IMR-90 (cell line): ENCODE results near the gene GMEB2. TPM values are rescaled to one million over a fixed set of nuclear protein-coding genes. Genes with fewer than 3 reads are reported as not detected.

ENCODE experiments used
- ATAC-seq: fragments of 200-7000 bp; cut with Tn5 transposase; 2 replicates; pipeline ENCODE4 v1.9.1; 2020; ENCODE audit warnings: low read depth, mild to moderate bottlenecking, moderate library complexity
- BruUV-seq: library from RNA; stranded (reverse); fragments of 400-500 nt; replicated peaks from 2 replicates; lab custom pipeline; 2021; lab: Mats Ljungman, UMichigan
- CTCF ChIA-PET: fragments of 300-600 bp; formaldehyde crosslinking; extraction: SDS; loops from one replicate; lab custom pipeline; 2021; ENCODE audit warnings: antibody characterized with exemption; lab: Yijun Ruan, JAX
- POLR2A ChIA-PET: fragments of 300-600 bp; sonication (Branson Sonifier 250); formaldehyde crosslinking; loops from one replicate; lab custom pipeline; 2022; ENCODE audit warnings: antibody characterized with exemption; ENCODE audit not compliant: unreplicated experiment; lab: Charles Lee
- DNase-seq: peaks from one replicate; pipeline ENCODE4 v3.0.0; 2013
- H2AFZ ChIP-seq: replicated peaks from 2 replicates; pipeline ENCODE3; 2013; ENCODE audit warnings: low read length, mild to moderate bottlenecking; ENCODE audit not compliant: poor library complexity
- H2AK5ac ChIP-seq: 2 replicates; pipeline ENCODE4 v1.6.1; 2013; ENCODE audit warnings: low read depth, low read length, inconsistent platforms
- H2AK9ac ChIP-seq: replicated peaks from 2 replicates; pipeline ENCODE3; 2013; ENCODE audit warnings: mild to moderate bottlenecking, low read depth, low read length, moderate library complexity; ENCODE audit not compliant: poor library complexity
- H2BK120ac ChIP-seq: 2 replicates; pipeline ENCODE4 v1.6.1; 2013; ENCODE audit warnings: low read depth, low read length, inconsistent platforms
- H2BK15ac ChIP-seq: 3 replicates; pipeline ENCODE4 v1.6.1; 2013; ENCODE audit warnings: low read depth, low read length, inconsistent platforms
- H2BK20ac ChIP-seq: 2 replicates; pipeline ENCODE4 v1.6.1; 2013; ENCODE audit warnings: low read depth, mild to moderate bottlenecking, inconsistent platforms, low read length, moderate library complexity
- H2BK5ac ChIP-seq: 2 replicates; pipeline ENCODE4 v1.6.1; 2013; ENCODE audit warnings: mild to moderate bottlenecking, low read depth, low read length, inconsistent platforms; ENCODE audit not compliant: poor library complexity, severe bottlenecking
- H3K14ac ChIP-seq: replicated peaks from 2 replicates; pipeline ENCODE4 v1.6.1; 2013; ENCODE audit warnings: low read depth, low read length, inconsistent platforms
- H3K18ac ChIP-seq: 2 replicates; pipeline ENCODE4 v1.6.1; 2013; ENCODE audit warnings: low read depth, low read length, control low read depth
- H3K23ac ChIP-seq: 2 replicates; pipeline ENCODE4 v1.6.1; 2013; ENCODE audit warnings: low read depth, low read length, inconsistent platforms
- H3K27ac ChIP-seq: 2 replicates; pipeline ENCODE4 v1.5.1; 2013; ENCODE audit warnings: mild to moderate bottlenecking, control low read depth, low read length; ENCODE audit not compliant: insufficient read depth
- H3K27me3 ChIP-seq: 2 replicates; pipeline ENCODE4 v1.6.1; 2013; ENCODE audit warnings: low read length; ENCODE audit not compliant: control insufficient read depth, insufficient read depth
- H3K36me3 ChIP-seq: 2 replicates; pipeline ENCODE4 v1.6.1; 2013; ENCODE audit warnings: low read length, mixed read lengths; ENCODE audit not compliant: control insufficient read depth, insufficient read depth
- H3K4ac ChIP-seq: 2 replicates; pipeline ENCODE4 v1.6.1; 2013; ENCODE audit warnings: low read depth, low read length, inconsistent platforms
- H3K4me1 ChIP-seq: 2 replicates; pipeline ENCODE4 v1.6.1; 2013; ENCODE audit warnings: low read length, mixed read lengths; ENCODE audit not compliant: control insufficient read depth, insufficient read depth
- H3K4me2 ChIP-seq: 2 replicates; pipeline ENCODE4 v1.6.1; 2013; ENCODE audit warnings: low read depth, mild to moderate bottlenecking, control low read depth, low read length, moderate library complexity
- H3K4me3 ChIP-seq: 2 replicates; pipeline ENCODE4 v1.5.1; 2013; ENCODE audit warnings: low read depth, mild to moderate bottlenecking, control low read depth, low read length, moderate library complexity; ENCODE audit not compliant: insufficient read depth
- H3K56ac ChIP-seq: 2 replicates; pipeline ENCODE4 v1.6.1; 2013; ENCODE audit warnings: low read length, inconsistent platforms; ENCODE audit not compliant: insufficient read depth; ENCODE audit errors: extremely low read depth
- H3K79me1 ChIP-seq, 2 experiments: 2 replicates each; pipeline ENCODE4 v1.6.1; 2013; ENCODE audit warnings: low read length in 2 of 2, inconsistent platforms in 1 of 2, low read depth in 1 of 2
- H3K9ac ChIP-seq: 2 replicates; pipeline ENCODE4 v1.6.1; 2013; ENCODE audit warnings: low read depth, low read length, control low read depth
- H3K9me1 ChIP-seq: 2 replicates; pipeline ENCODE4 v1.6.1; 2013; ENCODE audit warnings: low read length, inconsistent platforms; ENCODE audit not compliant: insufficient read depth
- H3K9me3 ChIP-seq: 2 replicates; pipeline ENCODE4 v1.6.1; 2013; ENCODE audit warnings: low read length; ENCODE audit not compliant: control insufficient read depth, insufficient read depth
- H4K20me1 ChIP-seq: 2 replicates; pipeline ENCODE4 v1.6.1; 2013; ENCODE audit warnings: low read length, inconsistent platforms; ENCODE audit not compliant: insufficient read depth
- H4K5ac ChIP-seq: 2 replicates; pipeline ENCODE4 v1.6.1; 2013; ENCODE audit warnings: mild to moderate bottlenecking, low read depth, low read length, control low read depth
- H4K8ac ChIP-seq, 2 experiments: 2 replicates each; pipeline ENCODE4 v1.6.1; 2013; ENCODE audit warnings: low read depth in 2 of 2, low read length in 2 of 2, control low read depth in 1 of 2, inconsistent platforms in 1 of 2
- H4K91ac ChIP-seq: 2 replicates; pipeline ENCODE4 v1.6.1; 2013; ENCODE audit warnings: low read depth, low read length, inconsistent platforms; ENCODE audit not compliant: insufficient read depth
- BHLHE40 ChIP-seq: fragments of 150-350 bp; IDR thresholded peaks from 2 replicates; pipeline ENCODE4 v1.6.1; 2016; ENCODE audit warnings: mild to moderate bottlenecking, low read depth, low read length
- CEBPB ChIP-seq: IDR thresholded peaks from 2 replicates; pipeline ENCODE4 v1.6.1; 2012; ENCODE audit warnings: low read depth, low read length, improper control_type of control experiment
- CHD1 ChIP-seq: IDR thresholded peaks from 2 replicates; pipeline ENCODE4 v1.6.1; 2012; ENCODE audit warnings: low read depth, low read length, improper control_type of control experiment
- FOS ChIP-seq: fragments of 150-350 bp; IDR thresholded peaks from 2 replicates; pipeline ENCODE4 v1.6.1; 2016; ENCODE audit warnings: low read depth, low read length
- MAFK ChIP-seq: IDR thresholded peaks from 2 replicates; pipeline ENCODE4 v1.6.1; 2012; ENCODE audit warnings: low read depth, low read length, improper control_type of control experiment
- MAZ ChIP-seq: IDR thresholded peaks from 2 replicates; pipeline ENCODE4 v1.6.1; 2012; ENCODE audit warnings: low read depth, mild to moderate bottlenecking, low read length, improper control_type of control experiment, moderate library complexity, borderline replicate concordance
- MXI1 ChIP-seq: IDR thresholded peaks from 2 replicates; pipeline ENCODE4 v1.6.1; 2012; ENCODE audit warnings: low read depth, mild to moderate bottlenecking, low read length, moderate library complexity, borderline replicate concordance
- NFE2L2 ChIP-seq: fragments of 150-350 bp; IDR thresholded peaks from 2 replicates; pipeline ENCODE4 v1.6.1; 2016; ENCODE audit warnings: low read depth, mild to moderate bottlenecking, low read length
- POLR2A ChIP-seq: IDR thresholded peaks from 2 replicates; pipeline ENCODE4 v1.6.1; 2012; ENCODE audit warnings: mild to moderate bottlenecking, low read depth, low read length
- RAD21 ChIP-seq: IDR thresholded peaks from 2 replicates; pipeline ENCODE4 v1.6.1; 2012; ENCODE audit warnings: low read length, improper control_type of control experiment
- RCOR1 ChIP-seq: IDR thresholded peaks from 2 replicates; pipeline ENCODE4 v1.6.1; 2012; ENCODE audit warnings: mild to moderate bottlenecking, low read length, improper control_type of control experiment; ENCODE audit not compliant: insufficient replicate concordance
- RFX5 ChIP-seq: IDR thresholded peaks from 2 replicates; pipeline ENCODE4 v1.8.0; 2012; ENCODE audit warnings: low read depth, mild to moderate bottlenecking, low read length, moderate library complexity
- SMC3 ChIP-seq: fragments of 150-350 bp; IDR thresholded peaks from 2 replicates; pipeline ENCODE4 v1.6.1; 2016; ENCODE audit warnings: low read depth, mild to moderate bottlenecking, antibody characterized with exemption, low read length, moderate library complexity
- WGBS, 2 experiments: methylation state at CpG; one replicate each; pipeline versions ENCODE4 v1.1.5 to v1.1.7; 2013; ENCODE audit warnings: missing lambda C conversion rate in 2 of 2; ENCODE audit not compliant: insufficient read length in 1 of 2; ENCODE audit errors: extremely low coverage in 2 of 2; 5-methylcytosine and 5-hydroxymethylcytosine counted together
- dilution Hi-C: fragments of 300-500 bp; cut with HindIII; formaldehyde crosslinking; loops from one replicate; pipeline ENCODE4 v1.14.3; 2018; ENCODE audit warnings: low sequenced_read_pairs; ENCODE audit not compliant: unreplicated experiment
- in situ Hi-C: fragments of 300-500 bp; cut with MboI; formaldehyde crosslinking; loops from 3 replicates; pipeline ENCODE4 v1.14.3; 2019; ENCODE audit warnings: low sequenced_read_pairs, inconsistent platforms, mixed read lengths
- intact Hi-C: fragments of 100-400 bp; cut with micrococcal nuclease; formaldehyde crosslinking; loops from 2 replicates; pipeline ENCODE4 v1.10.0; 2022
- polyA plus RNA-seq, 3 experiments: library from polyadenylated mRNA; depleted of rRNA; stranded (reverse); fragments of >200 nt; gene quantifications; 2 replicates each; pipeline ENCODE4 v1.2.3, GENCODE V29; 2012; ENCODE audit warnings: low replicate concordance in 1 of 3
- total RNA-seq: library from RNA; depleted of rRNA; stranded (reverse); fragments of >200 nt; gene quantifications from 2 replicates; pipeline ENCODE4 v1.2.3, GENCODE V29; 2012
- TF ChIP-seq, protein P1 (sequence below): fragments of 150-350 bp; IDR thresholded peaks from 2 replicates; pipeline ENCODE4 v1.6.1; 2017; ENCODE audit warnings: mild to moderate bottlenecking, antibody characterized with exemption, low read length, low read depth
- TF ChIP-seq, protein P2 (sequence below): conservative IDR thresholded peaks from 2 replicates; pipeline ENCODE4 v1.5.1; 2012; ENCODE audit warnings: mild to moderate bottlenecking, low read depth, low read length, improper control_type of control experiment
- TF ChIP-seq, protein P3 (sequence below): fragments of 150-350 bp; IDR thresholded peaks from 2 replicates; pipeline ENCODE4 v1.6.1; 2016; ENCODE audit warnings: low read depth, mild to moderate bottlenecking, low read length, moderate library complexity, borderline replicate concordance

The GMEB2 gene
- total and polyA plus RNA-seq, 2 of the 4 experiments (the other 2 are of a cell fraction): 5.0 to 10.0 TPM

DNA sequence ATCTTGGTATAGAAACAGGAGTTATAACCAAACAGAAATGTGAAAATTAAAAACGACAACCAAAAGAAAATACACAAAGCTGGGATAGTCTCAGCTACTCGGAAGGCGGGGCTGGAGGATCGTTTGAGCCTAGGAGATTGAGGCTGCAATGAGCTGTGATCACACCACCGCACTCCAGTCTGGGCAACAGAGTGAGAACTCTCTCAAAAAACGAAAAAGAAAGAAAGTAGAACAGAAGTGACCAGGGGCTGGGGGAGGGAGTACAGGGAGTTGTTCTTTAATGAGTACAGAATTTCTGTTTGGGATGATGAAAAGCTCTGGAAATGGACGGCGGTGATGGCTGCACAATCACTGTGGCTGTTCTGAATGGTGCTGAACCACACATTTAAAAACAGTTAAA lies 5.9 kb downstream of the GMEB2 start:
- Histone ChIP-seq H3K79me1 (peaks cover 29 to 82% of the 10 kb centered on the region in 2 experiments), H3K4me1 (peaks cover 2% of the 10 kb centered on the region; the same call in 1 of the 2 replicates), H3K9ac (no peak overlapping the region), H3K27ac (no peak overlapping the region), H2AFZ (no peak overlapping the region), H4K20me1 (peaks cover 22% of the 10 kb centered on the region), H3K4me3 (no peak overlapping the region), H3K56ac (no peak overlapping the region), H3K27me3 (no peaks in the 10 kb centered on the region), H3K23ac (no peak overlapping the region), H3K36me3 (peaks cover 27% of the 10 kb centered on the region), H3K4me2 (no peak overlapping the region), H2BK20ac (no peak overlapping the region), H3K4ac (no peak overlapping the region), H4K8ac (no peak overlapping the region), H2BK15ac (no peak overlapping the region), H4K5ac (no peak overlapping the region), H3K9me1 (peaks cover 8% of the 10 kb centered on the region; the same call in 1 of the 2 replicates), H4K91ac (no peak overlapping the region), H2AK9ac (no peak overlapping the region), H2BK120ac (no peak overlapping the region), H2BK5ac (no peak overlapping the region), H2AK5ac (no peak overlapping the region), H3K9me3 (no peaks in the 10 kb centered on the region), H3K18ac (no peak overlapping the region), H3K14ac (no peak overlapping the region)
- intact Hi-C loops: no loop called here
- dilution Hi-C loops: no loop called here
- TF ChIP-seq SMC3 (no peak), RCOR1 (no peak), MAFK (no peak), RFX5 (no peak), BHLHE40 (no peak), POLR2A (no peak), NFE2L2 (no peak), FOS (no peak), MXI1 (no peak), MAZ (no peak), RAD21 (no peak), CEBPB (no peak), CHD1 (no peak)
- TF ChIP-seq, protein P1, sequence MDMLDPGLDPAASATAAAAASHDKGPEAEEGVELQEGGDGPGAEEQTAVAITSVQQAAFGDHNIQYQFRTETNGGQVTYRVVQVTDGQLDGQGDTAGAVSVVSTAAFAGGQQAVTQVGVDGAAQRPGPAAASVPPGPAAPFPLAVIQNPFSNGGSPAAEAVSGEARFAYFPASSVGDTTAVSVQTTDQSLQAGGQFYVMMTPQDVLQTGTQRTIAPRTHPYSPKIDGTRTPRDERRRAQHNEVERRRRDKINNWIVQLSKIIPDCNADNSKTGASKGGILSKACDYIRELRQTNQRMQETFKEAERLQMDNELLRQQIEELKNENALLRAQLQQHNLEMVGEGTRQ: no peak
- TF ChIP-seq, protein P2, sequence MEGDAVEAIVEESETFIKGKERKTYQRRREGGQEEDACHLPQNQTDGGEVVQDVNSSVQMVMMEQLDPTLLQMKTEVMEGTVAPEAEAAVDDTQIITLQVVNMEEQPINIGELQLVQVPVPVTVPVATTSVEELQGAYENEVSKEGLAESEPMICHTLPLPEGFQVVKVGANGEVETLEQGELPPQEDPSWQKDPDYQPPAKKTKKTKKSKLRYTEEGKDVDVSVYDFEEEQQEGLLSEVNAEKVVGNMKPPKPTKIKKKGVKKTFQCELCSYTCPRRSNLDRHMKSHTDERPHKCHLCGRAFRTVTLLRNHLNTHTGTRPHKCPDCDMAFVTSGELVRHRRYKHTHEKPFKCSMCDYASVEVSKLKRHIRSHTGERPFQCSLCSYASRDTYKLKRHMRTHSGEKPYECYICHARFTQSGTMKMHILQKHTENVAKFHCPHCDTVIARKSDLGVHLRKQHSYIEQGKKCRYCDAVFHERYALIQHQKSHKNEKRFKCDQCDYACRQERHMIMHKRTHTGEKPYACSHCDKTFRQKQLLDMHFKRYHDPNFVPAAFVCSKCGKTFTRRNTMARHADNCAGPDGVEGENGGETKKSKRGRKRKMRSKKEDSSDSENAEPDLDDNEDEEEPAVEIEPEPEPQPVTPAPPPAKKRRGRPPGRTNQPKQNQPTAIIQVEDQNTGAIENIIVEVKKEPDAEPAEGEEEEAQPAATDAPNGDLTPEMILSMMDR: no peak
- TF ChIP-seq, protein P3, sequence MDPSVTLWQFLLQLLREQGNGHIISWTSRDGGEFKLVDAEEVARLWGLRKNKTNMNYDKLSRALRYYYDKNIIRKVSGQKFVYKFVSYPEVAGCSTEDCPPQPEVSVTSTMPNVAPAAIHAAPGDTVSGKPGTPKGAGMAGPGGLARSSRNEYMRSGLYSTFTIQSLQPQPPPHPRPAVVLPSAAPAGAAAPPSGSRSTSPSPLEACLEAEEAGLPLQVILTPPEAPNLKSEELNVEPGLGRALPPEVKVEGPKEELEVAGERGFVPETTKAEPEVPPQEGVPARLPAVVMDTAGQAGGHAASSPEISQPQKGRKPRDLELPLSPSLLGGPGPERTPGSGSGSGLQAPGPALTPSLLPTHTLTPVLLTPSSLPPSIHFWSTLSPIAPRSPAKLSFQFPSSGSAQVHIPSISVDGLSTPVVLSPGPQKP: no peak
- in situ Hi-C loops: no loop called here
- ChIA-PET CTCF (no interaction called here), POLR2A (no interaction called here)
- BruUV-seq: no TSS peak
- DNase-seq: no peak
- 97% methylated on average over 7 of the region's 8 CpGs; no CpG with 5 or more reads in 1 of the 2 experiments for WGBS, 2 experiments
- ATAC-seq: no peak
